A673 (cell line): ENCODE data around the gene MMP3.

Source experiments
- CTCF ChIP-seq: fragments of 300-800, 200-600 bp; sonication (generic); conservative IDR thresholded peaks from 2 replicates; pipeline ENCODE4 v1.5.1; 2017; ENCODE audit warnings: low read depth, mild to moderate bottlenecking, antibody characterized with exemption, low read length, moderate library complexity, mixed read lengths
- EZH2 ChIP-seq: fragments of 200-600 bp; sonication (generic); IDR thresholded peaks from 2 replicates; pipeline ENCODE4 v1.6.1; 2017; ENCODE audit warnings: borderline replicate concordance, low read depth, mild to moderate bottlenecking, mixed read lengths, antibody characterized with exemption, low read length; ENCODE audit not compliant: poor library complexity, severe bottlenecking

- TF ChIP-seq EZH2: no peak
- TF ChIP-seq CTCF: no peak
Measured at GRCh38 chr11:102813484-102813883, 29.9 kb downstream of the MMP3 start.
